ENCODE data around the gene GALNT16.

The GALNT16 gene

DNA sequence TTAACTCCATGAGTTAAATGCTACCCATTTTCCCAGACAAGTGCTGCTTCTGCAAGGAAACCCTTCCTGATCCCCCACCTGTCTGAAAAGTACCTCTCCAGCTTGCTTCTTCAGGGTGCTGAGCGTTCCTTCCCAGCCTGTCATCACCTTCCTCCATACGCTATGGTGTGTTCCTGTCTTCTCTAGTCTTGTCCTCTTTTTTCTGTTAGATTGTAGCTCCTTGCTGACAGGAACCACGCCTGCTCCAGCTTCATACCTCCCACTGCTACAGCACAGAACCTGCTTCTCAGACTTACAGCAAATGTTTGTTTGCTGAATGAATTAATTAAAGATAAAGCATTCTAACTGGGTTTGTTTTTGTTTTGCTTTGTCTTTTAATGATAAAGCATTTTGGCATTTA is 99.0 kb downstream of the GALNT16 start:
- Histone ChIP-seq H3K27ac (no peak overlapping the region), H3K9ac (ENCODE audit: insufficient read length) (no peak overlapping the region), H3K9me3 (ENCODE audit: low read depth, low read length) (no peaks in the 10 kb centered on the region), H3K36me3 (ENCODE audit: insufficient read depth, low read length) (no peaks in the 10 kb centered on the region), H3K4me3 (no peak overlapping the region)
- DNase-seq (ENCODE audit: low read depth, low spot score), result no peak
- no peak for TF ChIP-seq POLR2AphosphoS5 (IDR thresholded peaks at IDR 0.05; ENCODE audit: borderline replicate concordance, low read depth, low read length)
- TF ChIP-seq FOXP2 (optimal IDR thresholded peaks at IDR 0.05; ENCODE audit: control extremely low read depth, extremely low read length, insufficient read depth), result no peak
- TF ChIP-seq EZH2 (IDR thresholded peaks at IDR 0.05), result no peak

- DNase-seq (ENCODE audit: low read depth, low spot score), result no peak
- TF ChIP-seq POLR2AphosphoS5 (IDR thresholded peaks at IDR 0.05; ENCODE audit: borderline replicate concordance, low read depth, low read length) (no peak), EZH2 (IDR thresholded peaks at IDR 0.05) (no peak), FOXP2 (optimal IDR thresholded peaks at IDR 0.05; ENCODE audit: control extremely low read depth, extremely low read length, insufficient read depth) (no peak)
- Histone ChIP-seq H3K27ac (no peak overlapping the region), H3K4me3 (no peak overlapping the region), H3K9me3 (ENCODE audit: low read depth, low read length) (no peaks in the 10 kb centered on the region), H3K9ac (ENCODE audit: insufficient read length) (no peak overlapping the region), H3K36me3 (ENCODE audit: insufficient read depth, low read length) (no peaks in the 10 kb centered on the region)
Measured at GRCh38 chr14:69360438-69361108, 100.6 kb downstream of the GALNT16 start.

- Histone ChIP-seq H3K4me3 (no peak overlapping the region), H3K36me3 (ENCODE audit: insufficient read depth, low read length) (no peaks in the 10 kb centered on the region), H3K9ac (ENCODE audit: insufficient read length) (no peak overlapping the region), H3K27ac (no peak overlapping the region), H3K9me3 (ENCODE audit: low read depth, low read length) (no peaks in the 10 kb centered on the region)
- DNase-seq (ENCODE audit: low read depth, low spot score), result no peak
- no peak for TF ChIP-seq FOXP2 (optimal IDR thresholded peaks at IDR 0.05; ENCODE audit: control extremely low read depth, extremely low read length, insufficient read depth)
- TF ChIP-seq POLR2AphosphoS5 (IDR thresholded peaks at IDR 0.05; ENCODE audit: borderline replicate concordance, low read depth, low read length), result no peak
- no peak for TF ChIP-seq EZH2 (IDR thresholded peaks at IDR 0.05)
Measured at GRCh38 chr14:69363055-69363454, 103.1 kb downstream of the GALNT16 start.

DNA sequence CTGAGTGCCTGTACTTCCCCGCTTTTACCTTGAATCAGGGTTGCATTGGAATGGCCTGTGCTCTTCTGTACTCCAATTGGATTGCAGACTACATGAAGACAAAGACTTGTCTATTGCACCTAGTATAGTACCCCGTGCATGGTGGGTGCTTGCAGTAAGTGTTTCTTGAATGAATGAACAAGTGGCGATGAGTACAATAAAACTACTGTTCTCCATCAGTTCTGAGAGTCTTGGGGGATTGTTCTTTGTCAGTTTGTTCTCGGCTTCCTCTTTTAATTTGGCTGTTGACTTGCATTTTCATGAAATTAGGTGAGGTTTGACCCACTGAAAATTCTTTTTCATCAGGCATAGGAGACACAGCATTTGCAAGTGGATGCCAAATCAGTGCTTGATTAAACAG is 104.0 kb downstream of the GALNT16 start:
- TF ChIP-seq EZH2 (IDR thresholded peaks at IDR 0.05) (no peak), POLR2AphosphoS5 (IDR thresholded peaks at IDR 0.05; ENCODE audit: borderline replicate concordance, low read depth, low read length) (no peak), FOXP2 (optimal IDR thresholded peaks at IDR 0.05; ENCODE audit: control extremely low read depth, extremely low read length, insufficient read depth) (no peak)
- no peak for DNase-seq (ENCODE audit: low read depth, low spot score)
- Histone ChIP-seq H3K27ac (no peak overlapping the region), H3K36me3 (ENCODE audit: insufficient read depth, low read length) (no peaks in the 10 kb centered on the region), H3K4me3 (no peak overlapping the region), H3K9ac (ENCODE audit: insufficient read length) (no peak overlapping the region), H3K9me3 (ENCODE audit: low read depth, low read length) (no peaks in the 10 kb centered on the region)

DNA sequence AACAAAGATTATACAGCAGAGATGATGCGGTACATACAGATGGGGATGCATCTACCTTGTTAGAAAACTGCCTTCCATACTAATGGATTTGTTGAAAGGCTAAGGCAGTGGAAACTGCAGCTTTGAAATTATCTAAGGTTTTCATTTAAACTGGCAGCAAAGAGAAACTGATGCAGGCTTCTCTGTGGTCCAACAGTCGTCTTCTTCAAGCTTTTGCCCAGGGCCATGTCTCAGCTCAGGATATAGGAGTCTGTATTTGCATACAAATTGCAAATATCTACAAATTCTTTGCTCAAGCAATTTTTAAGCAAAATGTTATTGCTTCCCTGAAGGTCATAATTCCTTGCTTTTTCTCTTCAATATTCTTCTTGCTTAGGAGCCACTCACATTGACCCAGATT is 104.4 kb downstream of the GALNT16 start:
- no peak overlapping the region for H3K9ac ChIP-seq (ENCODE audit: insufficient read length)
- no peaks in the 10 kb centered on the region for H3K36me3 ChIP-seq (ENCODE audit: insufficient read depth, low read length)
- no peak overlapping the region for H3K27ac ChIP-seq
- no peak for DNase-seq (ENCODE audit: low read depth, low spot score)
- no peak for TF ChIP-seq EZH2 (IDR thresholded peaks at IDR 0.05)
- TF ChIP-seq FOXP2 (optimal IDR thresholded peaks at IDR 0.05; ENCODE audit: control extremely low read depth, extremely low read length, insufficient read depth), result no peak
- no peak for TF ChIP-seq POLR2AphosphoS5 (IDR thresholded peaks at IDR 0.05; ENCODE audit: borderline replicate concordance, low read depth, low read length)
- H3K9me3 ChIP-seq (ENCODE audit: low read depth, low read length), result no peaks in the 10 kb centered on the region
- H3K4me3 ChIP-seq, result no peak overlapping the region

DNA sequence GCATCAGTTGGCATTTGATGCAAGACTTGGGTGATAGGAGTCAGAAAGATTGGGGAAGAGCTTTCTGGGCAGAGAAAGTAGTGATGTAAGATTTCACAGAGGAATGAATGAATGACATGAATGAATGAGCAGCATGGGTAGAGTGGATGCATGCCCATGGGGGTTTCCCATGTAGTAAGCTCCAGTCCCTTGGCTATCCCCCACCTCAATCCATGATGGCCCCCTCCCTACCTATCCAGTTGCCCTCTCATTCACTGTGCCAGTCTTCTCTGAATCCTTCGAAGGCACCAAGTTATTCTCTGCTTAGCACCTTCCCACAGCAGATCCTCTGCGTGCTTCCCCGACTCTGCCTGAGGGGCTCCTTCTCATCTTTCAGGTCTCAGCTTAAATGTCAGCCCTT is 106.1 kb downstream of the GALNT16 start:
- Histone ChIP-seq H3K4me3 (no peak overlapping the region), H3K27ac (no peak overlapping the region), H3K9me3 (ENCODE audit: low read depth, low read length) (no peaks in the 10 kb centered on the region), H3K36me3 (ENCODE audit: insufficient read depth, low read length) (no peaks in the 10 kb centered on the region), H3K9ac (ENCODE audit: insufficient read length) (no peak overlapping the region)
- TF ChIP-seq POLR2AphosphoS5 (IDR thresholded peaks at IDR 0.05; ENCODE audit: borderline replicate concordance, low read depth, low read length) (no peak), FOXP2 (optimal IDR thresholded peaks at IDR 0.05; ENCODE audit: control extremely low read depth, extremely low read length, insufficient read depth) (no peak), EZH2 (IDR thresholded peaks at IDR 0.05) (no peak)
- DNase-seq (ENCODE audit: low read depth, low spot score), result no peak

GRCh38 chr14:69366761-69367160 is 106.8 kb downstream of the GALNT16 start:
- Histone ChIP-seq H3K9me3 (ENCODE audit: low read depth, low read length) (no peaks in the 10 kb centered on the region), H3K36me3 (ENCODE audit: insufficient read depth, low read length) (no peaks in the 10 kb centered on the region), H3K4me3 (no peak overlapping the region), H3K27ac (no peak overlapping the region), H3K9ac (ENCODE audit: insufficient read length) (no peak overlapping the region)
- TF ChIP-seq EZH2 (IDR thresholded peaks at IDR 0.05) (no peak), POLR2AphosphoS5 (IDR thresholded peaks at IDR 0.05; ENCODE audit: borderline replicate concordance, low read depth, low read length) (no peak), FOXP2 (optimal IDR thresholded peaks at IDR 0.05; ENCODE audit: control extremely low read depth, extremely low read length, insufficient read depth) (no peak)
- DNase-seq (ENCODE audit: low read depth, low spot score), result no peak

DNA sequence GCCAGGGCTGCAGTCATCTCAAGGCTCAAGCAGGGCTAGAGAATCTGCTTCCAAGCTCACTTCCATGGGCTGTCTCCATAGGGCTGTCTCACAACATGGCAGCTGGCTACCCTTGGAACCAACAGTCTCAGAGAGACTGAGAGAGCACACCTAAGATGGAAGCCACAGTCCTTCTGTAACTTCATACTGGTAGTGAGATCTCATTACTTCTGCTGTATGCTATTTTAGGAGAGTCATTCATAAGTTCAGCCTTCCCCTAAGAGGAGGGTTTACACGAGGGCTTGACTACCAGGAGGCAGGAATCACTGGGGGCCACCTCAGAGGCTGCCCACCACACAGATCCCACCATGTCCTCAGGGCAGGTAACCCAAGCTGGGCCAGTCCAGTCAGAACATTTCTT is 108.4 kb downstream of the GALNT16 start:
- no peak overlapping the region for H3K4me3 ChIP-seq
- no peaks in the 10 kb centered on the region; the same call in 1 of the 2 replicates for H3K36me3 ChIP-seq (ENCODE audit: insufficient read depth, low read length)
- no peak for DNase-seq (ENCODE audit: low read depth, low spot score)
- H3K27ac ChIP-seq, result no peak overlapping the region
- H3K9ac ChIP-seq (ENCODE audit: insufficient read length), result no peak overlapping the region
- no peaks in the 10 kb centered on the region for H3K9me3 ChIP-seq (ENCODE audit: low read depth, low read length)
- no peak for TF ChIP-seq FOXP2 (optimal IDR thresholded peaks at IDR 0.05; ENCODE audit: control extremely low read depth, extremely low read length, insufficient read depth)
- no peak for TF ChIP-seq POLR2AphosphoS5 (IDR thresholded peaks at IDR 0.05; ENCODE audit: borderline replicate concordance, low read depth, low read length)
- TF ChIP-seq EZH2 (IDR thresholded peaks at IDR 0.05), result no peak

- H3K9me3 ChIP-seq (ENCODE audit: low read depth, low read length), result no peaks in the 10 kb centered on the region
- DNase-seq (ENCODE audit: low read depth, low spot score), result no peak
Measured at GRCh38 chr14:69370061-69370460, 110.1 kb downstream of the GALNT16 start.

More at GRCh38 chr14:69370061-69370460, 110.1 kb downstream of the GALNT16 start:
- Histone ChIP-seq H3K36me3 (ENCODE audit: insufficient read depth, low read length) (peaks cover 3% of the 10 kb centered on the region), H3K27ac (no peak overlapping the region), H3K4me3 (no peak overlapping the region), H3K9ac (ENCODE audit: insufficient read length) (no peak overlapping the region)
- no peak for TF ChIP-seq EZH2 (IDR thresholded peaks at IDR 0.05)
- no peak for TF ChIP-seq POLR2AphosphoS5 (IDR thresholded peaks at IDR 0.05; ENCODE audit: borderline replicate concordance, low read depth, low read length)
- TF ChIP-seq FOXP2 (optimal IDR thresholded peaks at IDR 0.05; ENCODE audit: control extremely low read depth, extremely low read length, insufficient read depth), result no peak

Measured in SK-N-MC (cell line).